ENCODE results near the gene FSD2.

The FSD2 gene

GRCh38 chr15:82714016-82714415 is 91.9 kb downstream of the FSD2 start:
- TF ChIP-seq CTCF (IDR thresholded peaks at IDR 0.05; ENCODE audit: poor library complexity, severe bottlenecking), result no peak
- no peaks in the 10 kb centered on the region for H3K4me1 ChIP-seq (ENCODE audit: insufficient read depth, poor library complexity, severe bottlenecking)
- H3K27ac ChIP-seq (ENCODE audit: poor library complexity, severe bottlenecking), result no peak overlapping the region
- H3K9me3 ChIP-seq (ENCODE audit: severe bottlenecking), result no peaks in the 10 kb centered on the region
- no peaks in the 10 kb centered on the region for H3K36me3 ChIP-seq (ENCODE audit: low read depth)
- no peak for ATAC-seq (ENCODE audit: low read depth)
- DNase-seq (ENCODE audit: low spot score), result no peak
- no peaks in the 10 kb centered on the region for H3K27me3 ChIP-seq (ENCODE audit: insufficient read depth, poor library complexity, severe bottlenecking)
- H3K4me3 ChIP-seq (ENCODE audit: severe bottlenecking), result no peak overlapping the region

- no peak for TF ChIP-seq CTCF (IDR thresholded peaks at IDR 0.05; ENCODE audit: poor library complexity, severe bottlenecking)
- Histone ChIP-seq H3K27me3 (ENCODE audit: insufficient read depth, poor library complexity, severe bottlenecking) (no peaks in the 10 kb centered on the region), H3K4me1 (ENCODE audit: insufficient read depth, poor library complexity, severe bottlenecking) (no peaks in the 10 kb centered on the region), H3K4me3 (ENCODE audit: severe bottlenecking) (no peak overlapping the region), H3K27ac (ENCODE audit: poor library complexity, severe bottlenecking) (no peak overlapping the region), H3K9me3 (ENCODE audit: severe bottlenecking) (no peaks in the 10 kb centered on the region), H3K36me3 (ENCODE audit: low read depth) (no peaks in the 10 kb centered on the region)
- no peak for ATAC-seq (ENCODE audit: low read depth)
- no peak for DNase-seq (ENCODE audit: low spot score)
Measured at GRCh38 chr15:82712036-82712435, 93.8 kb downstream of the FSD2 start.

GRCh38 chr15:82710926-82711490 is 94.9 kb downstream of the FSD2 start:
- Histone ChIP-seq H3K27me3 (ENCODE audit: insufficient read depth, poor library complexity, severe bottlenecking) (no peaks in the 10 kb centered on the region), H3K4me1 (ENCODE audit: insufficient read depth, poor library complexity, severe bottlenecking) (no peaks in the 10 kb centered on the region), H3K27ac (ENCODE audit: poor library complexity, severe bottlenecking) (no peak overlapping the region), H3K4me3 (ENCODE audit: severe bottlenecking) (no peak overlapping the region), H3K36me3 (ENCODE audit: low read depth) (no peaks in the 10 kb centered on the region), H3K9me3 (ENCODE audit: severe bottlenecking) (no peaks in the 10 kb centered on the region)
- no peak for DNase-seq (ENCODE audit: low spot score)
- no peak for TF ChIP-seq CTCF (IDR thresholded peaks at IDR 0.05; ENCODE audit: poor library complexity, severe bottlenecking)
- ATAC-seq (ENCODE audit: low read depth), result no peak

- DNase-seq (ENCODE audit: low spot score), result no peak
- H3K36me3 ChIP-seq (ENCODE audit: low read depth), result no peaks in the 10 kb centered on the region
- no peak for TF ChIP-seq CTCF (IDR thresholded peaks at IDR 0.05; ENCODE audit: poor library complexity, severe bottlenecking)
- no peak for ATAC-seq (ENCODE audit: low read depth)
- no peaks in the 10 kb centered on the region for H3K4me1 ChIP-seq (ENCODE audit: insufficient read depth, poor library complexity, severe bottlenecking)
- peak overlapping the region; percentile 3 for H3K27ac ChIP-seq (ENCODE audit: poor library complexity, severe bottlenecking)
- H3K27me3 ChIP-seq (ENCODE audit: insufficient read depth, poor library complexity, severe bottlenecking), result no peaks in the 10 kb centered on the region
- peak overlapping the region; percentile 62 for H3K4me3 ChIP-seq (ENCODE audit: severe bottlenecking)
- H3K9me3 ChIP-seq (ENCODE audit: severe bottlenecking), result no peaks in the 10 kb centered on the region
Measured at GRCh38 chr15:82710208-82710555, 95.7 kb downstream of the FSD2 start.

- Histone ChIP-seq H3K36me3 (ENCODE audit: low read depth) (no peaks in the 10 kb centered on the region), H3K4me3 (ENCODE audit: severe bottlenecking) (peak within 1 kb of the TSS; percentile 62), H3K4me1 (ENCODE audit: insufficient read depth, poor library complexity, severe bottlenecking) (no peaks in the 10 kb centered on the region), H3K27me3 (ENCODE audit: insufficient read depth, poor library complexity, severe bottlenecking) (no peaks in the 10 kb centered on the region), H3K9me3 (ENCODE audit: severe bottlenecking) (no peaks in the 10 kb centered on the region), H3K27ac (ENCODE audit: poor library complexity, severe bottlenecking) (peak within 1 kb of the TSS; percentile 3)
- peak; percentile 92 for ATAC-seq (ENCODE audit: low read depth)
- no peak for TF ChIP-seq CTCF (IDR thresholded peaks at IDR 0.05; ENCODE audit: poor library complexity, severe bottlenecking)
- peak; percentile 87 for DNase-seq (ENCODE audit: low spot score)
Measured at GRCh38 chr15:82709421-82710207, 96.3 kb downstream of the FSD2 start, which contains the start of gene AP3B2. TSS of gene AP3B2 (minus strand) at chr15:82709875. CDS start at chr15:82709706, 169 bp downstream.

Data from RWPE2 (cell line).